ENCODE results near the gene MEGF11. TPM values are rescaled to one million over a fixed set of nuclear protein-coding genes. Genes with fewer than 3 reads are reported as not detected.

MEGF11 gene
- total RNA-seq, 2 donors from 2014 or later, result not detected

DNA sequence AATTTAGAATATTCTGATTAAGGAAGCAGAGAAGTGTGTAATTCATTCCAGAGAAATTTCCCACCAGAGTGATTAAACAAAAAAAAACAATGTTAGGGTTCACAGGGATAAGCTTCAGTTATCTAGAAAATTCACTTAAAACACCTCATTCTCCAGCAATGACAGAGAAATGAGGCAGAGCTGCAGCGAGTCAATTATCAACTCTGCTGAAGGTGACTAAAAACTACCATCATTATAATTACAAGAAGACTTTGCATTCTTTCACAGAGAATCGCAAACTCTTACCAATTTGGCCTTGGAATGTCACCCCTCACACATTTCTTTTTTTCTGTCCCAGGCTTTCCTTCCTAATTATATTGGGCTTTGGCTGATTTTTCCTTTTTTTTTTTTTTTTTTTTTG is 267.1 kb downstream of the MEGF11 start:
- H3K4me3 ChIP-seq, result no peak overlapping the region
- no peak overlapping the region for H3K9ac ChIP-seq (ENCODE audit: low read depth in 2 of 2, low read length in 2 of 2)
- no peak for DNase-seq
- no peaks in the 10 kb centered on the region for H3K27me3 ChIP-seq
- H3K9me3 ChIP-seq, result no peaks in the 10 kb centered on the region
- TF ChIP-seq, protein P1, sequence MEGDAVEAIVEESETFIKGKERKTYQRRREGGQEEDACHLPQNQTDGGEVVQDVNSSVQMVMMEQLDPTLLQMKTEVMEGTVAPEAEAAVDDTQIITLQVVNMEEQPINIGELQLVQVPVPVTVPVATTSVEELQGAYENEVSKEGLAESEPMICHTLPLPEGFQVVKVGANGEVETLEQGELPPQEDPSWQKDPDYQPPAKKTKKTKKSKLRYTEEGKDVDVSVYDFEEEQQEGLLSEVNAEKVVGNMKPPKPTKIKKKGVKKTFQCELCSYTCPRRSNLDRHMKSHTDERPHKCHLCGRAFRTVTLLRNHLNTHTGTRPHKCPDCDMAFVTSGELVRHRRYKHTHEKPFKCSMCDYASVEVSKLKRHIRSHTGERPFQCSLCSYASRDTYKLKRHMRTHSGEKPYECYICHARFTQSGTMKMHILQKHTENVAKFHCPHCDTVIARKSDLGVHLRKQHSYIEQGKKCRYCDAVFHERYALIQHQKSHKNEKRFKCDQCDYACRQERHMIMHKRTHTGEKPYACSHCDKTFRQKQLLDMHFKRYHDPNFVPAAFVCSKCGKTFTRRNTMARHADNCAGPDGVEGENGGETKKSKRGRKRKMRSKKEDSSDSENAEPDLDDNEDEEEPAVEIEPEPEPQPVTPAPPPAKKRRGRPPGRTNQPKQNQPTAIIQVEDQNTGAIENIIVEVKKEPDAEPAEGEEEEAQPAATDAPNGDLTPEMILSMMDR (IDR thresholded peaks at IDR 0.05), result no peak
- intact Hi-C loops (cut with DNase I), result no loop called here
- no peak overlapping the region for H3K27ac ChIP-seq
- H3K4me1 ChIP-seq, result no peaks in the 10 kb centered on the region
- no peaks in the 10 kb centered on the region for H3K36me3 ChIP-seq

DNA sequence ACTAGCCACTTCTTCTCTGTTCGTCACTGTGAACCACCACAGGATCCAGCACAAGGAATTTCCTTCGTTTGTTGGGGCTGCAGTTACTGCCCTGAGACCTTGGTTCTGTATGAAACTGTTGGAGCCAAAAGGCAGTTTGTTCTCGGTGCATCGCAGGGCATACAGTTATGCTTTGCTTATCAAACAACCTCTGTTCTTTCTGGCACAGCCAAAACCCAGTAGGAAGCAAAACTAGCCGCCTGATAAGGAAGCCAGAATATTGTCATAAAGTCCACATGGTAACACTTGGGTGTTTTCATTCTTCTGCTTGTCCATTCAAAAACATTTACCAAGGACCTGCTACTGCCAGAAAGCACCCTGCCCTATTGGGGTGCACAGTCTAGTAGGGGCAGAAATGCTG is 268.2 kb downstream of the MEGF11 start:
- Histone ChIP-seq H3K27me3 (no peaks in the 10 kb centered on the region), H3K4me3 (no peak overlapping the region), H3K36me3 (no peaks in the 10 kb centered on the region), H3K9ac (ENCODE audit: low read depth in 2 of 2, low read length in 2 of 2) (no peak overlapping the region), H3K4me1 (no peaks in the 10 kb centered on the region), H3K9me3 (no peaks in the 10 kb centered on the region), H3K27ac (no peak overlapping the region)
- no peak for DNase-seq
- intact Hi-C loops (cut with DNase I), result no loop called here
- TF ChIP-seq, protein P1 (IDR thresholded peaks at IDR 0.05), result no peak

DNA sequence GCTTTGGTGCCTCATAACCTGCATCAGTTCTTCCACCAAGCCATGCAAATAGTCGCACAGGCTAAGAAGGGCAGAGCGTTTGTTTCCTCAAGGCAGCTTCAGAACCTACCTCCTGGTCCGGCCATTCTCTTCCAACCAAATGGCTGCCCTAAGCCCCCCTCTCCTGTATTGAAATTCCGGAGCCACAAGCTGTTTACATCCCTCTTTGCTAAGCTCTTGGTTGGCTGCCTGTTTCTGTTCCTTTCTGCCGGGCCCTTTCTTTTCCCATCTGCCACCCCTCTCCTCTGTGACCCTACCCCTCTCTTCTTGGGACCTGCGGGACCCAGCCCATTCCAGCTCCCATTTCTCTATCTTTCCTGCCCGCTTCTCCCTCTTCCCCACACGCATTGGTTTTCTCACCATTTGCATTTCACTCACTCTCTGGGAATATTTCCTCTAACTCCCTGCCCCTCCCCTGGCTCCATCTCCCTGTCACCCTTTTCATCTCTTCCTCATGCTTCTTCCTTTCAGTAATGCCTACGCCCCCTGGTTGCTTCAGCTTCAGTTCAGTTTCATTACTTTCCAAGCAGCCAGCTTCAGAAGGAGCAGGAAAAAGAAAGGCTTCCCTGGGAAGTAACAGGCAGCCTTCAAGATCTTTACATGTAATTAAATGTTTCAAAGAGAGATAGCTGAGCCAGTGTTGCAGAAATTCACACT is 270.8 kb downstream of the MEGF11 start:
- Histone ChIP-seq H3K4me1 (no peaks in the 10 kb centered on the region), H3K27ac (no peak overlapping the region), H3K36me3 (no peaks in the 10 kb centered on the region), H3K9me3 (no peaks in the 10 kb centered on the region), H3K27me3 (no peaks in the 10 kb centered on the region), H3K9ac (ENCODE audit: low read depth in 2 of 2, low read length in 2 of 2) (no peak overlapping the region), H3K4me3 (no peak overlapping the region)
- no peak for DNase-seq
- TF ChIP-seq, protein P1 (IDR thresholded peaks at IDR 0.05), result no peak
- intact Hi-C loops (cut with DNase I), result loop anchor here (5.0 kb wide), 1 partner anchor 305 kb away; no protein-coding TSS in a partner anchor

DNA sequence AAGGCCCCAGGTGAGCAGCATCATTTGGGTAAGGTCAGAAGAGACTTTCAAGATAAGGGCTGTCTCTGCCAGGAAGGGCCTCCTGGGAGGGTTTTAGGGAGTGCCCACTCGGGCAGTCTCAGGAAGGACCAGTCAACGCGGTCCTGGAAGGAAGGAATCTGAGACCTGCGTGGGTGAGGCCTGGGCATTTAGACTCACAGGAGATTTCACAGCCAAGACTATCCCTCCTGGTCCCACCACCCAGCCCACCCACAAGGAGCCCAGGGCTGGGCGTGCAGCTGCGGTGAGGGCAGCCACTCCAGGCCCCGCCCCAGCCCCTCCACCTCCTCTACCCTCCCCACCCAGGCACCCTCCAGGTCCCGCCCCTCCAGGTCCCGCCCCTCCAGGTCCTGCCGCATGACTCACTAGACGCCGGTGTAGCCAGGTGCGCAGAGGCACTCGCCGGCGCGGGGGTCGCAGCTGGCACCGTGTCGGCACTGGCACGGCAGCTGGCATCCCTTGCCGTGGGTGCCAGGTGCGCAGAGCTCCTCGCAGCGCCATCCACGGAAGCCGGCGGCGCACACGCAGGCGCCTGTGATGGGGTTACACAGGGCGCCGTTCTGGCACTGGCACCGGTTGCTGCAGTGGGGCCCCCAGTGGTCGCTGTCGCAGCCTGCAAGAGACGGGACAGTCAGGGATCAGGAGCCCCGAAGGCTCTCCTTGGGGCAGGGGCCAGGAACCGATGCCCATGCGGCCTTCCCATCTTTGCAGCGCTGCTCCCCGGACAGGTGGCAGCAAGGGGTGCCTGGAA is 271.5 kb downstream of the MEGF11 start:
- Histone ChIP-seq H3K4me3 (peak overlapping the region; percentile 13), H3K27ac (no peak overlapping the region), H3K9ac (ENCODE audit: low read depth in 2 of 2, low read length in 2 of 2) (no peak overlapping the region), H3K4me1 (no peaks in the 10 kb centered on the region), H3K27me3 (no peaks in the 10 kb centered on the region), H3K36me3 (no peaks in the 10 kb centered on the region), H3K9me3 (no peaks in the 10 kb centered on the region)
- peak; percentile 67 for DNase-seq
- TF ChIP-seq, protein P1 (IDR thresholded peaks at IDR 0.05), result no peak
- intact Hi-C loops (cut with DNase I), result loop anchor here (2.0 to 5.0 kb wide), 2 partner anchors 209 to 305 kb away; no protein-coding TSS in a partner anchor

DNA sequence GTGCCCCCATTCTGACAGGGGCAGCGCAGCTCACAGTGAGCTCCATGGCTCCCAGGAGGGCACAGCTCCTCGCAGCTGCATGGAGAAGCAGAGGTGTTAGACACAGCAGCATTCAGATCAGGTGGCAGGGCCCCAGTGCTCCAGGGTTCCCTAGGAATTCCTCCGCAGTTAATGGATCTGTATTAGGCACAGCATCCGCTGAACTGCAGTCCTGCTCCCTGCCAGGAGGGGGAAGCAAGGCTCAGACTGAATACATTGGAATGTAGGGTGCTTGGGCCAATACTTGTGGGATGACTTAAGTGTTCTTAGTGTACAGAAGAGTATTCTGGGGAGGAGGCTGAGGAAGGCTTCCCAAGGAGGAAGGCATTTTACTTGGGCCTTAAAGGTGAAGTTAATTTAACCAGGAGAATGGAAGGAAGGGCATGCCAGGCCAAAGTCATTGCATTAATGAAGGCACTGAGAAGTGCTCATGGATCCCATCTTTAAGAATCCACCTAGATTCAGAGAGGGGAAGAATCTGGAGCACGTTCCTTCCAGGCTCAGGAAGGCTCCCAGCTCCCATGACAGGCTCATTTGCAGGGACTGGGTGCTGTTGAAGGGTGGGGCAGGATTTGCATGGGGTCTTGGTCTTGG is 272.6 kb downstream of the MEGF11 start:
- Histone ChIP-seq H3K9ac (ENCODE audit: low read depth in 2 of 2, low read length in 2 of 2) (no peak overlapping the region), H3K27me3 (no peaks in the 10 kb centered on the region), H3K9me3 (no peaks in the 10 kb centered on the region), H3K4me3 (no peak overlapping the region), H3K27ac (no peak overlapping the region), H3K4me1 (no peaks in the 10 kb centered on the region), H3K36me3 (no peaks in the 10 kb centered on the region)
- peak; percentile 72 for DNase-seq
- TF ChIP-seq, protein P1 (IDR thresholded peaks at IDR 0.05), result peak; percentile 78
- intact Hi-C loops (cut with DNase I), result loop anchor here (2.0 to 5.0 kb wide), 2 partner anchors 210 to 306 kb away; no protein-coding TSS in a partner anchor
